Stimulated activated effector memory CD8-positive, alpha-beta T cell treated with anti-CD3 and anti-CD28 coated beads, Interleukin-12 subunit alpha, Interleukin-12 subunit beta, amount 100 ng/mL, for 72 hours (primary cell): ENCODE results near the gene GSX1.

Source experiments
- ATAC-seq: fragments of 150-1000 bp; cut with Tn5 transposase; 2 replicates; pipeline ENCODE4 v1.10.0; 2021
- DNase-seq, 2 donors: peaks; one replicate each; pipeline ENCODE4 v3.0.0; 2021 to 2022; ENCODE audit warnings: low spot score in 2 of 2
- H3K27ac Mint-ChIP-seq: one replicate; pipeline ENCODE4 v1.8.0; 2022; ENCODE audit warnings: mild to moderate bottlenecking, mixed read lengths
- H3K36me3 Mint-ChIP-seq: one replicate; pipeline ENCODE4 v1.8.0; 2022; ENCODE audit warnings: mild to moderate bottlenecking, mixed read lengths
- H3K4me1 Mint-ChIP-seq: one replicate; pipeline ENCODE4 v1.8.0; 2022; ENCODE audit warnings: mixed read lengths
- H3K4me3 Mint-ChIP-seq: one replicate; pipeline ENCODE4 v1.8.0; 2022; ENCODE audit warnings: mild to moderate bottlenecking, mixed read lengths
- H3K9me3 Mint-ChIP-seq: one replicate; pipeline ENCODE4 v1.8.0; 2022; ENCODE audit warnings: mixed read lengths

Gene GSX1

DNA sequence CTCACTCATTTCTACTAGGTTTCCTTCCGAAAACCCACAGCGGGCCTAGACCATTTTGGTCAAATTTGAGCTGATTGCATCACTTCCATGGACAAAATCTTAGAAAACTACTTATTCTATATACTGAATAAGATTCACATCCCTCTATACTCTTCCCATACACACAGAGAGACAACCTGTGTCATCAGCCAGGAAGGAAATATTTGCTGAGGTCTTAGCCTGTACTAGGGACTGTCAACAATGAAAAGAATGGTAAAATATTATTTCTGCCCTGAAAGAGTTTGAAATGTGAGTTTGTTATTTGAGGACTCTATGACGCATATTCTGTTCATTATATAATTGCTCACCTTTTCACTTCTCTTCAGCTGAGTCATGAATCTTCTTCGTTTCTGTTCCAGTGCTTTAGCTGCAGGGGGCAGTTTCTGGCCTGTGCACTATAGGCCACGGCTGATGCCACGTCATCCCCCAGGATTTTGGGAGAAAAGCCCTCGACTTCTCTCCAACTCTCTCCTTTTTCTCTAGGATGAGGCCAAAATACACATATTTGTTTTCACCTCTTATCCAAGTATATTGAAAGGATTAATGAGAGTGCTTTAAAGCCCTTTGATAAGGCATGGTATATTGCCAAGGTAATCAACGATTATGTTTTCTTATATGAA, 47.7 kb downstream of the GSX1 start:
- H3K9me3 Mint-ChIP-seq: no peaks in the 10 kb centered on the region
- no peak for DNase-seq
- ATAC-seq: no peak
- H3K36me3 Mint-ChIP-seq: no peaks in the 10 kb centered on the region
- no peak overlapping the region for H3K27ac Mint-ChIP-seq
- H3K4me1 Mint-ChIP-seq: no peaks in the 10 kb centered on the region
- H3K4me3 Mint-ChIP-seq: no peak overlapping the region

DNA sequence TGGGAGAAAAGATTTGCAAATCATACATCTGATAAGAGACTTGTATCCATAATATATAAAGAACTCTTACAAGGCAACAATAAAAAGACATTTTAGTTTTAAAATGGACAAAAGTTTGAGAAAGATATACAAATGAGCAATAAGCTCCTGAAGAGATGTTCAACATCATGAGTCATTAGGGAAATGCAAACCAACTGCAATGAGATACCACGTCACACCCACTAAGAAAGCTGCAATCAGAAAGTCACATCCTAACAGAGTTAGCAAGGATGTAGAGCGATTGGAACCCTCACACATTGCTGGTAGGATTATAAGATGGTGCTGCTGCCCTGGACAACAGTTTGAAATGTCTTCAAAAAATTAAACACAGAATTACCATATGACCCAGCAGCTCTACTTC, 50.3 kb downstream of the GSX1 start:
- ATAC-seq (no peak), DNase-seq (no peak)
- no peak overlapping the region for H3K4me3 Mint-ChIP-seq
- H3K4me1 Mint-ChIP-seq: no peaks in the 10 kb centered on the region
- no peak overlapping the region for H3K27ac Mint-ChIP-seq
- no peaks in the 10 kb centered on the region for H3K9me3 Mint-ChIP-seq
- H3K36me3 Mint-ChIP-seq: no peaks in the 10 kb centered on the region
